Activated CD4-positive, alpha-beta T cell treated with anti-CD3 and anti-CD28 coated beads for 36 hours (primary cell): ENCODE measurements around the gene PIP5KL1. TPM values are rescaled to one million over a fixed set of nuclear protein-coding genes. Genes with fewer than 3 reads are reported as not detected.

ENCODE experiments used
- ATAC-seq: fragments of 200-7000 bp; cut with Tn5 transposase; one replicate; pipeline ENCODE4 v1.10.0; 2021; ENCODE audit warnings: mild to moderate bottlenecking, moderate library complexity
- CTCF ChIA-PET: fragments of 350-600 bp; sonication (Branson Sonifier 250); formaldehyde crosslinking; loops from one replicate; lab custom pipeline; 2021; ENCODE audit warnings: antibody characterized with exemption; lab: Charles Lee
- POLR2A ChIA-PET: fragments of 350-600 bp; sonication (Branson Sonifier 250); formaldehyde crosslinking; loops from one replicate; lab custom pipeline; 2021; ENCODE audit warnings: antibody characterized with exemption, inconsistent platforms; lab: Charles Lee
- DNase-seq: peaks from one replicate; pipeline ENCODE4 v3.0.0-alpha.2; 2020
- H3K27ac Mint-ChIP-seq: one replicate; pipeline ENCODE4 v1.8.0; 2021; ENCODE audit warnings: mixed read lengths
- H3K27me3 Mint-ChIP-seq: one replicate; pipeline ENCODE4 v1.8.0; 2021; ENCODE audit warnings: mixed read lengths
- H3K36me3 Mint-ChIP-seq: one replicate; pipeline ENCODE4 v1.8.0; 2021; ENCODE audit warnings: low read depth, mixed read lengths
- H3K4me1 Mint-ChIP-seq: one replicate; pipeline ENCODE4 v1.8.0; 2021; ENCODE audit warnings: mixed read lengths
- H3K4me3 Mint-ChIP-seq: one replicate; pipeline ENCODE4 v1.8.0; 2021; ENCODE audit warnings: mild to moderate bottlenecking, moderate library complexity, mixed read lengths
- H3K9me3 Mint-ChIP-seq: one replicate; pipeline ENCODE4 v1.8.0; 2021; ENCODE audit warnings: low read depth, mixed read lengths
- intact Hi-C, 2 experiments: fragments of 100-400 bp; cut with DNase I in 1 of 2; cut with micrococcal nuclease in 1 of 2; formaldehyde crosslinking; loops; one replicate each; pipeline versions ENCODE4 v1.14.2 to v1.15.1; 2022 to 2024; cut with DNase I, micrococcal nuclease
- total RNA-seq, 2 experiments: library from RNA; stranded (reverse); gene quantifications; one replicate each; pipeline ENCODE4 v1.2.3, GENCODE V29; 2021

PIP5KL1 gene
- total RNA-seq, 2 experiments from 2014 or later = 1.9 to 2.8 TPM

- no peaks in the 10 kb centered on the region for H3K27me3 Mint-ChIP-seq
- H3K4me1 Mint-ChIP-seq = peaks cover 52% of the 10 kb centered on the region
- no peaks in the 10 kb centered on the region for H3K9me3 Mint-ChIP-seq
- POLR2A ChIA-PET = interaction anchor here (1.8 kb wide), 1 partner anchor 10 kb away, joined by 5 read pairs; no protein-coding TSS in a partner anchor
- H3K4me3 Mint-ChIP-seq = peak overlapping the region; percentile 76
- intact Hi-C loops = loop anchor here (2.0 to 5.0 kb wide), 4 partner anchors 13 to 691 kb away; partner anchors contain the start of genes CDK9 (in 1 of the 2) and FPGS (in 1 of the 2)
- peak; percentile 49 for DNase-seq
- ATAC-seq = no peak
- H3K27ac Mint-ChIP-seq = peak overlapping the region; percentile 67
- CTCF ChIA-PET = interaction anchor here (0.7 to 1.9 kb wide), 9 partner anchors 27 to 692 kb away, joined by 3 to 8 read pairs (median 3); partner anchors contain the start of gene SH2D3C
- peaks cover 14% of the 10 kb centered on the region for H3K36me3 Mint-ChIP-seq
Observed at GRCh38 chr9:127915801-127916719, 14.5 kb downstream of the PIP5KL1 start.

- Mint-ChIP-seq H3K27ac (peak overlapping the region; percentile 55), H3K36me3 (peaks cover 15% of the 10 kb centered on the region)
Observed at GRCh38 chr9:127915325-127915752, 15.2 kb downstream of the PIP5KL1 start.

GRCh38 chr9:127913682-127914081, 16.9 kb downstream of the PIP5KL1 start:
- DNase-seq (no peak), ATAC-seq (no peak)
- Mint-ChIP-seq H3K4me3 (no peak overlapping the region), H3K36me3 (peaks cover 17% of the 10 kb centered on the region), H3K27ac (no peak overlapping the region), H3K4me1 (peaks cover 43% of the 10 kb centered on the region), H3K9me3 (no peaks in the 10 kb centered on the region), H3K27me3 (no peaks in the 10 kb centered on the region)
- POLR2A ChIA-PET = interaction anchor here (0.6 to 0.7 kb wide), 2 partner anchors 10 to 64 kb away, joined by 3 to 7 read pairs; no protein-coding TSS in a partner anchor
- CTCF ChIA-PET = interaction anchor here (0.6 to 1.5 kb wide), 3 partner anchors 17 to 179 kb away, joined by 3 read pairs; partner anchors contain the start of gene TOR2A
- intact Hi-C loops = no loop called here

More at GRCh38 chr9:127915325-127915752, 15.2 kb downstream of the PIP5KL1 start:
- ChIA-PET CTCF (interaction anchor here (0.7 to 1.9 kb wide), 7 partner anchors 28 to 692 kb away, joined by 3 to 8 read pairs (median 3); no protein-coding TSS in a partner anchor), POLR2A (no interaction called here)
- DNase-seq (peak; percentile 26), ATAC-seq (no peak)
- H3K9me3 Mint-ChIP-seq = no peaks in the 10 kb centered on the region
- H3K4me1 Mint-ChIP-seq = peaks cover 53% of the 10 kb centered on the region
- intact Hi-C loops = loop anchor here in 1 of 2 experiments (5.0 kb wide), 2 partner anchors 113 to 128 kb away; partner anchors contain the start of genes CDK9 and FPGS
- H3K27me3 Mint-ChIP-seq = no peaks in the 10 kb centered on the region
- peak overlapping the region; percentile 76 for H3K4me3 Mint-ChIP-seq

DNA sequence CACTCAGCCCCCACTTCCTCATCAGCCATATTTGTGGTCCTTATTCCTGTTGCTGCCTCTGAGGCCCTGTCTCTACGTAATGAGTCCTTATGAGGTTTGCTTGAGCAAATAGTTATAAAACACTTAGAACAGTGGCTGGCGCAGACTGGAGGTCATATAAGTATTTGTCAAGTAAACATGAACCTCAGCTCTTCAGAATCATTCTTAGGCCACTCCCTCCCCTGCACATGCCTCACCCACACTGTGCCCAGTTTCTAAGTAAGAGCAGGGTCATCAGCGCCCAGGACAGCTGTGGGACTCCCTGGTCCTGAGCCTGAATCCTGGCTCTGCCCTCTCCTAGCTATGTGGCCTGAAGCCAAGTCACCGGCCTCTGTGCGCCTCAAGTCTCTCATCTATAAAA, 17.7 kb downstream of the PIP5KL1 start:
- ChIA-PET CTCF (interaction anchor here (0.7 to 1.5 kb wide), 4 partner anchors 9 to 178 kb away, joined by 3 to 6 read pairs (median 3); partner anchors contain the start of gene TOR2A), POLR2A (no interaction called here)
- H3K4me3 Mint-ChIP-seq = no peak overlapping the region
- intact Hi-C loops = no loop called here
- DNase-seq = no peak
- H3K27me3 Mint-ChIP-seq = no peaks in the 10 kb centered on the region
- H3K9me3 Mint-ChIP-seq = no peaks in the 10 kb centered on the region
- peaks cover 17% of the 10 kb centered on the region for H3K36me3 Mint-ChIP-seq
- ATAC-seq = no peak
- peak overlapping the region; percentile 19 for H3K27ac Mint-ChIP-seq
- peaks cover 36% of the 10 kb centered on the region for H3K4me1 Mint-ChIP-seq

DNA sequence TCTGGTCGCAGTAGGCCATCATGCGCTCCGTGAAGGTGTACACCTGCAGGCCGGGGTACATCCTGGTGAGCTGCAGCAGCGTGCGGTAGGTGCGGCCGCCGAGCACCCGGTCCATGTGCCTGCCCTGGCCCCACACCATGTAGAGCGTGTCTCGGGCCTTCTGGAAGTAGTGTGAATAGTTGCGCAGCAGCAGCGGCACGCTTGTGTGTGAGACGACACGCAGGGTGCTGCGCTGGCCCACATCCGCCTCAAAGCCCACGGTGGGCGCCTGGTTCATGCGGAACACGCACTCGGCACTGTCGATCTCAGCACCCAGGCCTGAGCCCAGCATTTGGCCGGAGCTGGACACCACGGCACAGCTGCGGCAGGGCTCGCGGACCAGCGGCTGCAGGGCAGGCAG, 18.3 kb downstream of the PIP5KL1 start:
- no peak overlapping the region for H3K27ac Mint-ChIP-seq
- peaks cover 30% of the 10 kb centered on the region for H3K4me1 Mint-ChIP-seq
- no peaks in the 10 kb centered on the region for H3K9me3 Mint-ChIP-seq
- no peaks in the 10 kb centered on the region for H3K27me3 Mint-ChIP-seq
- CTCF ChIA-PET = interaction anchor here (1.4 to 1.5 kb wide), 3 partner anchors 9 to 178 kb away, joined by 3 to 6 read pairs (median 3); partner anchors contain the start of gene TOR2A
- ATAC-seq (no peak), DNase-seq (no peak)
- POLR2A ChIA-PET = no interaction called here
- intact Hi-C loops = no loop called here
- no peak overlapping the region for H3K4me3 Mint-ChIP-seq
- H3K36me3 Mint-ChIP-seq = peaks cover 18% of the 10 kb centered on the region

DNA sequence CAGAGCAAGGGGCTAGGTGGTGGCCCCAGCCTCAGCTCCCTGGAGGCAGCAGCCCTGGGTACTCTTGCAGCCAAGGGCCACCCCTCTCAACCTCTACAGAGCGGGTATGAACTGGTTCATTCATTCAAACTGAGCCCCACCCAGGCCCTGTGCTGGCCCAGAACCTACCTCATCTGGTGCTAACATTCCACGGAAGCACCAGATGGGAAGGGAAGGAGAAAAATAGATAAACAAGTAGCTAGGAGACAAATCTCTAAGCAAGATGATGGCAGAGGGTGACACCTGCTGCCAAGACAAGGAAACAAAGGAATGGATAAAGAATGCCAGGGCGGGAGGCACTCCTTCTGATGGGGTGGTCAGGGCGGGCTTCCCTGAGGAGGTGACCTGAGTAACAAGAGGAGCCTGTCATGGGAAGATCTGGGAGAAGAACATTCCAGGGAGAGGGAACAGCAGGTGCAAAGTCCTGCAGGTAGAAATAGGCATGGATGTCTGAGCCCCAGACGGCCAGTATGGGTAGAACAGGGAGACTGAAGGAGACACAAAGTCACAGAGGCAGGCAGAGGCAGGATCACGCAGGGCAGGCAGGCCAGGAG, 19.9 kb downstream of the PIP5KL1 start:
- CTCF ChIA-PET = interaction anchor here (0.7 to 0.9 kb wide), 3 partner anchors 110 to 294 kb away, joined by 3 read pairs; no protein-coding TSS in a partner anchor
- no peaks in the 10 kb centered on the region for H3K27me3 Mint-ChIP-seq
- peak overlapping the region; percentile 86 for H3K27ac Mint-ChIP-seq
- ATAC-seq (no peak), DNase-seq (no peak)
- intact Hi-C loops = loop anchor here in 1 of 2 experiments (1.0 kb wide), 1 partner anchor 7 kb away; no protein-coding TSS in a partner anchor
- H3K36me3 Mint-ChIP-seq = peaks cover 18% of the 10 kb centered on the region
- peak overlapping the region; percentile 1 for H3K4me3 Mint-ChIP-seq
- no peaks in the 10 kb centered on the region for H3K9me3 Mint-ChIP-seq
- POLR2A ChIA-PET = no interaction called here
- peaks cover 39% of the 10 kb centered on the region for H3K4me1 Mint-ChIP-seq

GRCh38 chr9:127909839-127910273, 20.7 kb downstream of the PIP5KL1 start:
- H3K4me1 Mint-ChIP-seq = peaks cover 42% of the 10 kb centered on the region
- no peak for DNase-seq
- POLR2A ChIA-PET = no interaction called here
- no peak overlapping the region for H3K4me3 Mint-ChIP-seq
- no peaks in the 10 kb centered on the region for H3K9me3 Mint-ChIP-seq
- H3K27ac Mint-ChIP-seq = no peak overlapping the region
- no peaks in the 10 kb centered on the region for H3K27me3 Mint-ChIP-seq
- peaks cover 21% of the 10 kb centered on the region for H3K36me3 Mint-ChIP-seq
- CTCF ChIA-PET = interaction anchor here (1.3 kb wide), 1 partner anchor 124 kb away, joined by 3 read pairs; no protein-coding TSS in a partner anchor
- intact Hi-C loops = no loop called here
- ATAC-seq = no peak

GRCh38 chr9:127908660-127908926, 22.0 kb downstream of the PIP5KL1 start:
- Mint-ChIP-seq H3K4me3 (no peak overlapping the region), H3K27me3 (no peaks in the 10 kb centered on the region), H3K9me3 (no peaks in the 10 kb centered on the region), H3K36me3 (peaks cover 26% of the 10 kb centered on the region), H3K27ac (peak overlapping the region; percentile 25), H3K4me1 (peaks cover 48% of the 10 kb centered on the region)
- DNase-seq (no peak), ATAC-seq (no peak)
- intact Hi-C loops = no loop called here
- ChIA-PET POLR2A (no interaction called here), CTCF (no interaction called here)

GRCh38 chr9:127907867-127908659, 22.5 kb downstream of the PIP5KL1 start:
- DNase-seq (no peak), ATAC-seq (no peak)
- Mint-ChIP-seq H3K9me3 (no peaks in the 10 kb centered on the region), H3K4me1 (peaks cover 52% of the 10 kb centered on the region), H3K27me3 (no peaks in the 10 kb centered on the region), H3K4me3 (no peak overlapping the region), H3K27ac (peak overlapping the region; percentile 61), H3K36me3 (peaks cover 28% of the 10 kb centered on the region)
- POLR2A ChIA-PET = no interaction called here
- intact Hi-C loops = no loop called here
- CTCF ChIA-PET = interaction anchor here (1.5 kb wide), 1 partner anchor 173 kb away, joined by 3 read pairs; the partner anchor contains the start of gene TOR2A

- ATAC-seq (peak; percentile 52), DNase-seq (peak; percentile 79)
- H3K27me3 Mint-ChIP-seq = no peaks in the 10 kb centered on the region
- H3K4me1 Mint-ChIP-seq = peaks cover 48% of the 10 kb centered on the region
- CTCF ChIA-PET = interaction anchor here (0.8 to 1.6 kb wide), 5 partner anchors 12 to 120 kb away, joined by 3 to 6 read pairs (median 5); partner anchors contain the start of genes CDK9 and ST6GALNAC4
- H3K9me3 Mint-ChIP-seq = no peaks in the 10 kb centered on the region
- peak overlapping the region; percentile 100 for H3K27ac Mint-ChIP-seq
- intact Hi-C loops = loop anchor here in 1 of 2 experiments (1.0 to 2.0 kb wide), 3 partner anchors 12 to 455 kb away; partner anchors contain the start of genes EEIG1, LRSAM1, RPL12 and ST6GALNAC4
- POLR2A ChIA-PET = interaction anchor here (0.5 to 1.8 kb wide), 2 partner anchors 11 to 168 kb away, joined by 4 to 5 read pairs; partner anchors contain the start of gene ST6GALNAC4
- H3K36me3 Mint-ChIP-seq = peaks cover 16% of the 10 kb centered on the region
- H3K4me3 Mint-ChIP-seq = peak overlapping the region; percentile 93
Observed at GRCh38 chr9:127905788-127906191, 24.8 kb downstream of the PIP5KL1 start.
